DMS 273 (cell line): ENCODE results near the gene LCE6A.

Experiments
- DNase-seq: peaks from one replicate; lab custom pipeline; 2025; ENCODE audit not compliant: unreplicated experiment; lab: John Stamatoyannopoulos, UW

Gene LCE6A

GRCh38 chr1:152873495-152873894 is 30.8 kb downstream of the LCE6A start:
- DNase-seq: no peak

- DNase-seq: no peak
Observed at GRCh38 chr1:152876827-152877226, 34.2 kb downstream of the LCE6A start.

GRCh38 chr1:152878042-152878441 is 35.4 kb downstream of the LCE6A start, which contains the start of gene SMCP:
Gene SMCP, plus strand, starts transcription at chr1:152878322. Its CDS starts 6,101 bp downstream, at chr1:152884423.
- peak; percentile 31 for DNase-seq

GRCh38 chr1:152879559-152880198 is 37.0 kb downstream of the LCE6A start:
- DNase-seq: no peak

GRCh38 chr1:152880316-152880715 is 37.7 kb downstream of the LCE6A start:
- no peak for DNase-seq

- no peak for DNase-seq
Observed at GRCh38 chr1:152880907-152881306, 38.3 kb downstream of the LCE6A start.

- no peak for DNase-seq
Observed at GRCh38 chr1:152884085-152884484, 41.4 kb downstream of the LCE6A start.

GRCh38 chr1:152884506-152884905 is 41.9 kb downstream of the LCE6A start:
- no peak for DNase-seq

GRCh38 chr1:152884966-152885624 is 42.4 kb downstream of the LCE6A start:
- no peak for DNase-seq

- DNase-seq: no peak
Observed at GRCh38 chr1:152886085-152886484, 43.4 kb downstream of the LCE6A start.

- DNase-seq: no peak
Observed at GRCh38 chr1:152886758-152887409, 44.2 kb downstream of the LCE6A start.

GRCh38 chr1:152888126-152888525 is 45.5 kb downstream of the LCE6A start:
- DNase-seq: no peak
